ENCODE data around the gene FRMD4A.

Gene FRMD4A

GRCh38 chr10:13711291-13711690 lies 619.4 kb downstream of the FRMD4A start:
- TF ChIP-seq EZH2 (optimal IDR thresholded peaks at IDR 0.05; ENCODE audit: low read depth, low read length) (no peak), EZH2phosphoT487 (IDR thresholded peaks at IDR 0.05; ENCODE audit: low read length) (no peak)
- TF ChIP-seq, protein P1, sequence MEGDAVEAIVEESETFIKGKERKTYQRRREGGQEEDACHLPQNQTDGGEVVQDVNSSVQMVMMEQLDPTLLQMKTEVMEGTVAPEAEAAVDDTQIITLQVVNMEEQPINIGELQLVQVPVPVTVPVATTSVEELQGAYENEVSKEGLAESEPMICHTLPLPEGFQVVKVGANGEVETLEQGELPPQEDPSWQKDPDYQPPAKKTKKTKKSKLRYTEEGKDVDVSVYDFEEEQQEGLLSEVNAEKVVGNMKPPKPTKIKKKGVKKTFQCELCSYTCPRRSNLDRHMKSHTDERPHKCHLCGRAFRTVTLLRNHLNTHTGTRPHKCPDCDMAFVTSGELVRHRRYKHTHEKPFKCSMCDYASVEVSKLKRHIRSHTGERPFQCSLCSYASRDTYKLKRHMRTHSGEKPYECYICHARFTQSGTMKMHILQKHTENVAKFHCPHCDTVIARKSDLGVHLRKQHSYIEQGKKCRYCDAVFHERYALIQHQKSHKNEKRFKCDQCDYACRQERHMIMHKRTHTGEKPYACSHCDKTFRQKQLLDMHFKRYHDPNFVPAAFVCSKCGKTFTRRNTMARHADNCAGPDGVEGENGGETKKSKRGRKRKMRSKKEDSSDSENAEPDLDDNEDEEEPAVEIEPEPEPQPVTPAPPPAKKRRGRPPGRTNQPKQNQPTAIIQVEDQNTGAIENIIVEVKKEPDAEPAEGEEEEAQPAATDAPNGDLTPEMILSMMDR (IDR thresholded peaks at IDR 0.05; ENCODE audit: low read length): no peak
- no peaks in the 10 kb centered on the region for H3F3A ChIP-seq (ENCODE audit: insufficient read depth, low read length)
- H3K4me2 ChIP-seq (ENCODE audit: low read depth, low read length): no peak overlapping the region
- no peak overlapping the region for H3K9ac ChIP-seq (ENCODE audit: low read length)
- H2AFZ ChIP-seq (ENCODE audit: low read length): no peak overlapping the region
- no peak for DNase-seq
- no peaks in the 10 kb centered on the region for H3K36me3 ChIP-seq (replicated peaks; ENCODE audit: insufficient read depth, low read length)
- no peak overlapping the region for H3K27ac ChIP-seq (ENCODE audit: low read length)
- no peaks in the 10 kb centered on the region for H4K20me1 ChIP-seq (ENCODE audit: insufficient read depth, low read length)
- no peaks in the 10 kb centered on the region for H3K4me1 ChIP-seq (ENCODE audit: low read length)
- H3K79me2 ChIP-seq (ENCODE audit: low read length): no peaks in the 10 kb centered on the region
- H3K27me3 ChIP-seq (replicated peaks; ENCODE audit: insufficient read depth, low read length): no peaks in the 10 kb centered on the region
- no peaks in the 10 kb centered on the region for H3K9me3 ChIP-seq (replicated peaks; ENCODE audit: insufficient read depth, low read length)
- H3K9me2 ChIP-seq (replicated peaks; ENCODE audit: insufficient read depth, low read length): no peaks in the 10 kb centered on the region
- H3K4me3 ChIP-seq (ENCODE audit: low read length): no peak overlapping the region

GRCh38 chr10:13709931-13710650 lies 620.6 kb downstream of the FRMD4A start:
- no peaks in the 10 kb centered on the region for H3K27me3 ChIP-seq (replicated peaks; ENCODE audit: insufficient read depth, low read length)
- H3F3A ChIP-seq (ENCODE audit: insufficient read depth, low read length): no peaks in the 10 kb centered on the region
- no peaks in the 10 kb centered on the region for H3K9me3 ChIP-seq (replicated peaks; ENCODE audit: insufficient read depth, low read length)
- no peaks in the 10 kb centered on the region for H4K20me1 ChIP-seq (ENCODE audit: insufficient read depth, low read length)
- DNase-seq: no peak
- no peak overlapping the region for H3K4me2 ChIP-seq (ENCODE audit: low read depth, low read length)
- no peak overlapping the region for H3K27ac ChIP-seq (ENCODE audit: low read length)
- H3K4me1 ChIP-seq (ENCODE audit: low read length): no peaks in the 10 kb centered on the region
- H3K9me2 ChIP-seq (replicated peaks; ENCODE audit: insufficient read depth, low read length): no peaks in the 10 kb centered on the region
- no peaks in the 10 kb centered on the region for H3K79me2 ChIP-seq (ENCODE audit: low read length)
- H3K36me3 ChIP-seq (replicated peaks; ENCODE audit: insufficient read depth, low read length): no peaks in the 10 kb centered on the region
- H3K9ac ChIP-seq (ENCODE audit: low read length): no peak overlapping the region
- H3K4me3 ChIP-seq (ENCODE audit: low read length): no peak overlapping the region
- TF ChIP-seq, protein P1 (IDR thresholded peaks at IDR 0.05; ENCODE audit: low read length): no peak
- no peak for TF ChIP-seq EZH2phosphoT487 (IDR thresholded peaks at IDR 0.05; ENCODE audit: low read length)
- H2AFZ ChIP-seq (ENCODE audit: low read length): no peak overlapping the region

DNA sequence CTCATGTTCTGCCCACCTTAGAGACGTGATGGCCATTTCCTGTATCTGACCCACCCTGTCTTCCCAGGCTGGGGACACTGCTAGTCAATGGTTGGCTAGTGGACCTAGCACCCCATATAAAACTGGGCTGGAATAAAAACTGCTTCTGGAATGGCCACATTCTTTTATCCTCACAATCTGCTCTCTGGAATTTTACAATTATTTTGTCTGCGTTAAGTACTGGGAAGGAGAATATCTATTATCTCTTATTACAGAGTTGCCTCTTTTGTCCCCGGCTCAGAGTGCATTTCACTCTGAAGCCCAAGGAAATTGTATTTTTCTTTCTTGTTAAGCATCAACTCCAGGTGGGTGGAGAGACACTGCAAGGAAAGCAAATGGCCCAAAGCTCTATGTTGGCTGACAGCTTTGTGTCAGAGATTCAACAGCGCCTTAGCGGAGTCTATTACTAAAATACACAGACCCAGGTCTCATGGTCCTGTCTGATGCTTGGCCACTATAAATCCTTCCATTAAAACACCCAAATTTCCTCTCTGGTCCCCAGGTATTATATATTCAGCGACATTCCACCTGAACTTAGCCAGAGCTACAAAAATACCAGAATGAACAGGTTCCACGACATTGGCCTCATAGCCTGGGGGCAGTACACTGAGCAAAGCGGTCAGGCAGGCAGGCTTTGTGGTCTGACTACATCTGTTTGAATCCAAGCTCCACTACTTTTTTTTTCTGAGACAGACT lies 622.3 kb downstream of the FRMD4A start:
- Histone ChIP-seq H3K79me2 (ENCODE audit: low read length) (no peaks in the 10 kb centered on the region), H3K4me1 (ENCODE audit: low read length) (no peaks in the 10 kb centered on the region), H3K9me3 (replicated peaks; ENCODE audit: insufficient read depth, low read length) (no peaks in the 10 kb centered on the region), H3K27me3 (replicated peaks; ENCODE audit: insufficient read depth, low read length) (no peaks in the 10 kb centered on the region), H3F3A (ENCODE audit: insufficient read depth, low read length) (no peaks in the 10 kb centered on the region), H3K9ac (ENCODE audit: low read length) (no peak overlapping the region), H3K27ac (ENCODE audit: low read length) (no peak overlapping the region), H3K4me2 (ENCODE audit: low read depth, low read length) (no peak overlapping the region), H3K4me3 (ENCODE audit: low read length) (no peak overlapping the region), H4K20me1 (ENCODE audit: insufficient read depth, low read length) (no peaks in the 10 kb centered on the region), H3K36me3 (replicated peaks; ENCODE audit: insufficient read depth, low read length) (no peaks in the 10 kb centered on the region), H3K9me2 (replicated peaks; ENCODE audit: insufficient read depth, low read length) (no peaks in the 10 kb centered on the region), H2AFZ (ENCODE audit: low read length) (no peak overlapping the region)
- TF ChIP-seq EZH2phosphoT487 (IDR thresholded peaks at IDR 0.05; ENCODE audit: low read length): no peak
- no peak for TF ChIP-seq EZH2 (optimal IDR thresholded peaks at IDR 0.05; ENCODE audit: low read depth, low read length)
- TF ChIP-seq, protein P1 (IDR thresholded peaks at IDR 0.05; ENCODE audit: low read length): no peak
- no peak for DNase-seq

Measured in MM.1S (cell line).